Fibroblast of skin of left biceps (primary cell): Measurements from ENCODE around the gene PAN2.
A peak's percentile ranks its signal among the peaks of the same experiment; 100 is the strongest.

ENCODE experiments used
- DNase-seq, 2 experiments: peaks; one replicate each; pipeline ENCODE4 v3.0.0-alpha.2; 2013; ENCODE audit warnings: low read depth in 2 of 2

The PAN2 gene

GRCh38 chr12:56267443-56268071 lies 66.2 kb downstream of the PAN2 start:
- no peak for DNase-seq

GRCh38 chr12:56266693-56267442 lies 66.9 kb downstream of the PAN2 start, which contains the start of gene COQ10A:
Gene COQ10A (plus strand): TSS chr12:56266942. CDS start chr12:56267119, 177 bp downstream.
- peak; percentile 47 to 50 for DNase-seq
